ENCODE data around the gene CREB5.

GRCh38 chr7:28830846-28831245, 418.5 kb downstream of the CREB5 start:
- TF ChIP-seq YY1 (IDR thresholded peaks at IDR 0.05; ENCODE audit: extremely low read depth, insufficient replicate concordance, low read depth, low read length), result no peak
- TF ChIP-seq CTCF (IDR thresholded peaks at IDR 0.05 in 2 of 3, conservative IDR thresholded peaks at IDR 0.05 in 1 of 3; ENCODE audit: borderline replicate concordance in 1 of 3, insufficient read depth in 1 of 3, low read depth in 2 of 3, low read length in 2 of 3), result no peak
- no peak for TF ChIP-seq POLR2A (IDR thresholded peaks at IDR 0.05; ENCODE audit: borderline replicate concordance, extremely low read depth, insufficient read depth, insufficient read length)
